Vagina (tissue), 2 donors: ENCODE measurements around the gene UAP1. TPM values are rescaled to one million over a fixed set of nuclear protein-coding genes. Genes with fewer than 3 reads are reported as not detected.
A peak's percentile ranks its signal among the peaks of the same experiment; 100 is the strongest.

Experiments
- DNase-seq, 2 donors: peaks; one replicate each; pipeline ENCODE4 v3.0.0-alpha.2; 2017; ENCODE audit errors: extremely low spot score in 2 of 2
- H3K27ac ChIP-seq: fragments of 200-600 bp; sonication (generic); one replicate; pipeline ENCODE4 v1.5.1; 2019
- H3K27me3 ChIP-seq: fragments of 200-600 bp; sonication (generic); one replicate; pipeline ENCODE4 v1.5.1; 2019
- H3K36me3 ChIP-seq, 2 donors: fragments of 200-600 bp; sonication (generic); one replicate each; pipeline ENCODE4 v1.5.1; 2017 to 2019
- H3K4me1 ChIP-seq: fragments of 200-600 bp; sonication (generic); one replicate; pipeline ENCODE4 v1.5.1; 2019
- H3K4me3 ChIP-seq, 2 donors: fragments of 200-600 bp; sonication (generic); 1 replicate in 1 of 2; 2 replicates in 1 of 2; pipeline ENCODE4 v1.5.1; 2016 to 2019
- H3K9me3 ChIP-seq: fragments of 200-600 bp; sonication (generic); one replicate; pipeline ENCODE4 v1.5.1; 2019
- POLR2A ChIP-seq, 2 donors: fragments of 450-650 bp; IDR thresholded peaks; one replicate each; pipeline ENCODE4 v1.6.1; 2017; ENCODE audit warnings: antibody characterized with exemption in 2 of 2, mild to moderate bottlenecking in 2 of 2, moderate library complexity in 2 of 2
- POLR2AphosphoS5 ChIP-seq, 2 donors: sonication (generic); formaldehyde crosslinking; IDR thresholded peaks; one replicate each; pipeline ENCODE4 v1.9.0; 2017; ENCODE audit warnings: antibody characterized with exemption in 2 of 2, mild to moderate bottlenecking in 2 of 2, low read depth in 1 of 2; ENCODE audit not compliant: insufficient read depth in 1 of 2
- intact Hi-C: fragments of 100-400 bp; cut with DNase I; formaldehyde crosslinking; loops from one replicate; pipeline ENCODE4 v1.15.1; 2023
- total RNA-seq: library from RNA; depleted of rRNA; stranded (reverse); fragments of >200 nt; gene quantifications from one replicate; pipeline ENCODE4 v1.2.3, GENCODE V29; 2016
- TF ChIP-seq, protein P1 (sequence below), 3 experiments: fragments of 450-650 bp in 2 of 3; fragments of 200-600 bp in 1 of 3; sonication (generic) in 1 of 3; IDR thresholded peaks; one replicate each; pipeline ENCODE4 v1.5.1; 2017 to 2019; ENCODE audit warnings: antibody characterized with exemption in 3 of 3, mild to moderate bottlenecking in 2 of 3, moderate library complexity in 2 of 3

Gene UAP1
- total RNA-seq, 1 donor from 2014 or later, result 118 TPM

DNA sequence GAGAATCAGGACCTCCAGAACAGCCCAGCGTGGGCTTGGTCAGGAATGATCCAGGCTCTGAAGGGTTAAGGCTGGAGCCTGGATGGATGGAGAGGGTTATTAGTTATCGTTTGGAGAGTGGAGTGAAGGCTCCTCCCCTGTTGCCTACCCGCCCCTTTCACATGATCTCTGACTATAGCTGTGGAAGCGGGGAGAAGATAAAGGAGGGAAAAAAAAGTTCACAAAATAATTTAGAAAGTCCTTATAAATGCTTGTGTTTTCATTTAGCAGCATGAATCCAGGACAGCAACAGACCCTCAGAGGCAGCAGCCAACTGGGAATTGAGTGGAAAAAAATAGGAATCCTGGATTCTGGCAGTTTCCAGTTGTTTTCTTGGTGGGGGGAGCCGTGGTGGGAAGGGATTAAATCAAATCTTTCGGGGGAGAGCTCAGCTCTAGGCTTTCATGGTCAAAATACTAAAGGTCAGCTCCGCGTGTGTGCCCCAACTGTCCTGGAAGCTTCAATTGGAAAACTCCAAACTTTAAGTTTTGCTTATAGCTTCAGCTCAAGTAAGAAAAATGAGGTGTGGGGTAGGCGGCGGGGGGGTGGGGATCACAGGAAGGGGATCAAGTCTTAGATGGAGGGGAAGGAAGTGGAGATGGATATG lies 70.1 kb downstream of the UAP1 start:
- TF ChIP-seq, protein P1, sequence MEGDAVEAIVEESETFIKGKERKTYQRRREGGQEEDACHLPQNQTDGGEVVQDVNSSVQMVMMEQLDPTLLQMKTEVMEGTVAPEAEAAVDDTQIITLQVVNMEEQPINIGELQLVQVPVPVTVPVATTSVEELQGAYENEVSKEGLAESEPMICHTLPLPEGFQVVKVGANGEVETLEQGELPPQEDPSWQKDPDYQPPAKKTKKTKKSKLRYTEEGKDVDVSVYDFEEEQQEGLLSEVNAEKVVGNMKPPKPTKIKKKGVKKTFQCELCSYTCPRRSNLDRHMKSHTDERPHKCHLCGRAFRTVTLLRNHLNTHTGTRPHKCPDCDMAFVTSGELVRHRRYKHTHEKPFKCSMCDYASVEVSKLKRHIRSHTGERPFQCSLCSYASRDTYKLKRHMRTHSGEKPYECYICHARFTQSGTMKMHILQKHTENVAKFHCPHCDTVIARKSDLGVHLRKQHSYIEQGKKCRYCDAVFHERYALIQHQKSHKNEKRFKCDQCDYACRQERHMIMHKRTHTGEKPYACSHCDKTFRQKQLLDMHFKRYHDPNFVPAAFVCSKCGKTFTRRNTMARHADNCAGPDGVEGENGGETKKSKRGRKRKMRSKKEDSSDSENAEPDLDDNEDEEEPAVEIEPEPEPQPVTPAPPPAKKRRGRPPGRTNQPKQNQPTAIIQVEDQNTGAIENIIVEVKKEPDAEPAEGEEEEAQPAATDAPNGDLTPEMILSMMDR (IDR thresholded peaks at IDR 0.05), result no peak
- no peak for TF ChIP-seq POLR2AphosphoS5 (IDR thresholded peaks at IDR 0.05; ENCODE audit: insufficient read depth in 1 of 2, low read depth in 1 of 2)
- no peak for DNase-seq

DNA sequence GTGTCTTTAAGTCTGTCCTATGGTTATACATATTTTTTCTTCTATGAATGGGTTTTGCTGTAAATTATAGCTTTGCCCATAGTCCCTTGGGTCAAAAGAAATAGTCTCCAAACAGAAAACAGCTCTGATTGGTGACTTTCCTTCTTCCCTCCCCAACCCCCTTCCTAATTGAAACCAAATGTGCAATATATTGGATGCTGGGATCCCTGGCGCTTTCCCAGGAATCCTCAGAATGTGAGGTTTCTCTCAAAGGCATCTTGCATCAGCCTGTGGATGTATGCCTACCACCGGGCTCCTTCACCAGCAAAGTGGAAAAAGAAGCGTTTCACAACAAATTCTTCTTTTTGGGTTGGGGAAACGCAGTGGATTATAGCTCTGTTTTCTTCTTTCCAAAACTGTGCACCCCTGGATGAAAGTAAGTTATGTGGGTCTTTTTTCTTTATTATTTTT lies 70.7 kb downstream of the UAP1 start, which contains the start of gene DDR2:
Gene DDR2 (plus strand): TSS at position 248 of the 450 bp plus-strand sequence. CDS start 86,600 bp downstream, outside the sequence.
- H3K27me3 ChIP-seq, result no peaks in the 10 kb centered on the region
- TF ChIP-seq POLR2A (IDR thresholded peaks at IDR 0.05) (no peak), POLR2AphosphoS5 (IDR thresholded peaks at IDR 0.05; ENCODE audit: insufficient read depth in 1 of 2, low read depth in 1 of 2) (peak in 1 of 2 donors; percentile 39)
- H3K4me1 ChIP-seq, result peaks cover 18% of the 10 kb centered on the region
- H3K4me3 ChIP-seq, result peak within 1 kb of the TSS; percentile 41 to 54
- no peaks in the 10 kb centered on the region for H3K9me3 ChIP-seq
- no peaks in the 10 kb centered on the region for H3K36me3 ChIP-seq
- DNase-seq, result no peak
- intact Hi-C loops, result no loop called here
- peak within 1 kb of the TSS; percentile 88 for H3K27ac ChIP-seq

More for the DNA sequence above, 70.1 kb downstream of the UAP1 start:
- intact Hi-C loops, result no loop called here
- H3K9me3 ChIP-seq, result no peaks in the 10 kb centered on the region
- peak overlapping the region; percentile 88 for H3K27ac ChIP-seq
- H3K4me3 ChIP-seq, result peak overlapping the region; percentile 41 to 54
- H3K4me1 ChIP-seq, result peaks cover 18% of the 10 kb centered on the region
- no peaks in the 10 kb centered on the region for H3K27me3 ChIP-seq
- no peaks in the 10 kb centered on the region for H3K36me3 ChIP-seq

GRCh38 chr1:162632698-162633080 lies 71.2 kb downstream of the UAP1 start:
- H3K4me1 ChIP-seq, result peaks cover 18% of the 10 kb centered on the region
- no peaks in the 10 kb centered on the region for H3K27me3 ChIP-seq
- no peaks in the 10 kb centered on the region for H3K36me3 ChIP-seq
- no peak for DNase-seq
- peak overlapping the region; percentile 88 for H3K27ac ChIP-seq
- no peaks in the 10 kb centered on the region for H3K9me3 ChIP-seq
- intact Hi-C loops, result no loop called here
- TF ChIP-seq, protein P1 (IDR thresholded peaks at IDR 0.05), result no peak
- no peak for TF ChIP-seq POLR2A (IDR thresholded peaks at IDR 0.05)
- no peak for TF ChIP-seq POLR2AphosphoS5 (IDR thresholded peaks at IDR 0.05; ENCODE audit: insufficient read depth in 1 of 2, low read depth in 1 of 2)
- peak overlapping the region; percentile 41 to 54 for H3K4me3 ChIP-seq

DNA sequence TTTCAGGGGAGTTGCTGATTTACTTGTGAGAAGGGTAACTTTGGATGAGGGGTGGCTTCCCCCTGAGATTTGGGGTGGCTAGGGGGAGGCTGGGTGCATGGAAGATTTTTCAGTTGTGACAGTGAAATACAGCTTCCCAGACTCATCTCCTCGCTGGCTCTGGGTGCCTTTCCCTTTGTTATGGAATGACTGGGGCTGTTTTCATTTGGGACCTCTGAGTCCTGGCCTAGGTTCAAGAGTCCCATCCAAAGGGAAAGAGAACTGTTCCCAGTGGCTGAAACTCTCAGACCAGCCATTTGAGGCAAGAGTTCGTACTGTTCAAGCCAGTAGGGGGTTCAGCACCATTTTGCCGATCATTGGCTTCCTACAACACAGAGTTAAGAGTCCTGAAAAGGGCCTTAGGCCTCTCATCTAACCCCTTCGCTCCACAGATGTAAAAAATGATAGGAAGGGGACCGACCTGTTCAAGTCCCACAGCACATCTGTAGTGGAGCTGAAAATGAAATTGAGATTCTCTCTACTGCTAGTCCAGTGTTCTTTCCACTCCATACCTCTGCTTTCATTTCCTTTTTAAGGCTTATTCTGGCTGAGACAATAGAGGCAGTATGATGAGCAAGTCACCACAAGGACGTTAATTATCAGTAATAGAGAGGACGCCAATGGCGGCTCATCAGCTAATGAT lies 71.7 kb downstream of the UAP1 start:
- intact Hi-C loops, result no loop called here
- DNase-seq, result no peak
- Histone ChIP-seq H3K4me3 (peak overlapping the region; percentile 41 to 54), H3K27ac (peak overlapping the region; percentile 88), H3K36me3 (no peaks in the 10 kb centered on the region), H3K9me3 (no peaks in the 10 kb centered on the region), H3K4me1 (peaks cover 18% of the 10 kb centered on the region), H3K27me3 (no peaks in the 10 kb centered on the region)
- no peak for TF ChIP-seq POLR2AphosphoS5 (IDR thresholded peaks at IDR 0.05; ENCODE audit: insufficient read depth in 1 of 2, low read depth in 1 of 2)
- TF ChIP-seq, protein P1 (IDR thresholded peaks at IDR 0.05), result no peak
- no peak for TF ChIP-seq POLR2A (IDR thresholded peaks at IDR 0.05)

- Histone ChIP-seq H3K9me3 (no peaks in the 10 kb centered on the region), H3K27ac (peak overlapping the region; percentile 88), H3K4me1 (peaks cover 18% of the 10 kb centered on the region), H3K4me3 (peak overlapping the region; percentile 41 to 54), H3K27me3 (no peaks in the 10 kb centered on the region), H3K36me3 (no peaks in the 10 kb centered on the region)
- TF ChIP-seq, protein P1 (IDR thresholded peaks at IDR 0.05), result no peak
- TF ChIP-seq POLR2A (IDR thresholded peaks at IDR 0.05) (no peak), POLR2AphosphoS5 (IDR thresholded peaks at IDR 0.05; ENCODE audit: insufficient read depth in 1 of 2, low read depth in 1 of 2) (no peak)
- DNase-seq, result no peak
- intact Hi-C loops, result no loop called here
Measured at GRCh38 chr1:162635418-162635817, 73.9 kb downstream of the UAP1 start.
